GM10266 (cell line): ENCODE measurements around the gene PCID2.

Source experiments
- DNase-seq: peaks from one replicate; pipeline ENCODE4 v3.0.0; 2012; ENCODE audit errors: extremely low spot score
- TF ChIP-seq, protein P1 (sequence below): IDR thresholded peaks from 2 replicates; pipeline ENCODE4 v1.5.1; 2012; ENCODE audit warnings: mild to moderate bottlenecking, low read depth; ENCODE audit not compliant: control insufficient read depth, insufficient read depth; ENCODE audit errors: missing control alignments

The PCID2 gene

DNA sequence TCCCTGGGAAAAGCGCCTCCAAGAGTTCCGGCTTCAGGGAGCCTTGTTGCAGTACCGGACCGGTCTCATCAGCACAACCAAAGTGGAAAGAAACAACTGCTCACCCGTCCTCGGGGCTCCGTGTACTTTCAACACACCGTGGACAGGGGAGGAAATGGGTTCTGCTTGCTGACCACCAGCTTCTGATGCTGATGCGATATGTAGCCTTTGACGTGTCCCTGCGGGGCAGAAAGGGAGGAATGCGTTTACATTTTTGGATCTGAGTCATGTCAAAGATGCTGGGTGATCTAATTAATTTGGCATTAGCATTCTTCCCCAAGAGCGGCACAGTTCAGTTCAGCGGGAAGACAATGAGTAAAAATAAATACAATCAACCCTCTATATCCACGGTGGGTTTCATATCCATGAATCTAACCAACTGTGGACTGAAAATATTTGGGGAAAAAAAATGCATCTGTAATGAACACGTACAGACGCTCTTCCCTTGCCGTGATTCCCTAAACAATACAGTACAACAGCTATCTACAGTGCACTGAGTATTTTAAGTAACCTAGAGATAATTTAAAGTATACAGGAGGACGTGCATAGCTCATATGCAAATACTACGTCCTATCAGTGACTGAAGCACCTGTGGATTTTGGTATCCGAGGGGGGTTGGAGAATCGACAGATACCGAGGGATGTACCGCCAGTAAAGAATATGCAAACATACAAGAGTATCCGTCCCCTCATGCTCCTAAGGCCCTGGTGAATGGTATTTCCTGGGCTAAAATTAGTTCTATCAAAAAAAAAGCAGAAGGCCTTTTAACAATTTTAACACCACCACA is 30.2 kb downstream of the PCID2 start:
- TF ChIP-seq, protein P1, sequence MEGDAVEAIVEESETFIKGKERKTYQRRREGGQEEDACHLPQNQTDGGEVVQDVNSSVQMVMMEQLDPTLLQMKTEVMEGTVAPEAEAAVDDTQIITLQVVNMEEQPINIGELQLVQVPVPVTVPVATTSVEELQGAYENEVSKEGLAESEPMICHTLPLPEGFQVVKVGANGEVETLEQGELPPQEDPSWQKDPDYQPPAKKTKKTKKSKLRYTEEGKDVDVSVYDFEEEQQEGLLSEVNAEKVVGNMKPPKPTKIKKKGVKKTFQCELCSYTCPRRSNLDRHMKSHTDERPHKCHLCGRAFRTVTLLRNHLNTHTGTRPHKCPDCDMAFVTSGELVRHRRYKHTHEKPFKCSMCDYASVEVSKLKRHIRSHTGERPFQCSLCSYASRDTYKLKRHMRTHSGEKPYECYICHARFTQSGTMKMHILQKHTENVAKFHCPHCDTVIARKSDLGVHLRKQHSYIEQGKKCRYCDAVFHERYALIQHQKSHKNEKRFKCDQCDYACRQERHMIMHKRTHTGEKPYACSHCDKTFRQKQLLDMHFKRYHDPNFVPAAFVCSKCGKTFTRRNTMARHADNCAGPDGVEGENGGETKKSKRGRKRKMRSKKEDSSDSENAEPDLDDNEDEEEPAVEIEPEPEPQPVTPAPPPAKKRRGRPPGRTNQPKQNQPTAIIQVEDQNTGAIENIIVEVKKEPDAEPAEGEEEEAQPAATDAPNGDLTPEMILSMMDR: no peak
- DNase-seq: no peak

DNA sequence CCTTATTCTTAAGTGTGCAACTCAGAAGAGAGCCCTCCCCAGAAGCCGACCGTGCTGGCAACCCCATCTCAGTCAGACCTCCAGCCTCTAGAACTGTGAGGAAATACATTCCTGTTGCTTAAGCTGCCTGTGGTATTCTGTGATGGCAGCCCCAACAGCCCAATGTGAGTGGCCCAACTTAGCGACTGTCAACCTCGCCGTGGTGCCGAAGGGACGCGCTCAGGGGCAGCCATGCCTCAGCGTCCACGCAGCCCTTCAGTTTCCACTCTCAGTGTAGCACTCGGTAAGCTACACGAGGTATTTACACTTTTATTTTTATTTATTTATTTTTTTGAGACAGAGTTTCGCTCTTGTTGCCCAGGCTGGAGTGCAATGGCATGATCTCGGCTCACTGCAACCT is 31.6 kb downstream of the PCID2 start:
- DNase-seq: no peak
- TF ChIP-seq, protein P1: no peak

DNA sequence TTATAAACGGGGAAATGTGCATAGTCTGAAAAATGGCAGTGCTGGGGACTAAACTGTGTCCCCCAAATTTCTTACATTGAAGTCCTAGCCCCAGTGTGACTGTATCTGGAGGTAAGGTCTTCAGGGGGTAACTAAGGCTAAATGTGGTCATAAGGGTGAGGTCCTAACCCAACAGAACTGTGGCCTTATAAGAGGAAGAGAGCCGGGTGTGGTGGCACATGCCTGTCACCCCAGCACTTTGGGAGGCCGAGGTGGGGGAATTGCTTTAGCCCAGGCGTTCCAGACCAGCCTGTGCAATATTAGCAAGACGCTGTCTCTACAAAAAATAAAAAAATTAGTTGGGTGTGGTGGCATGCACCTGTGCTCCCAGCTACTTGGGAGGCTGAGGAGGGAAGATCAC is 32.2 kb downstream of the PCID2 start:
- TF ChIP-seq, protein P1: no peak
- DNase-seq: no peak

DNA sequence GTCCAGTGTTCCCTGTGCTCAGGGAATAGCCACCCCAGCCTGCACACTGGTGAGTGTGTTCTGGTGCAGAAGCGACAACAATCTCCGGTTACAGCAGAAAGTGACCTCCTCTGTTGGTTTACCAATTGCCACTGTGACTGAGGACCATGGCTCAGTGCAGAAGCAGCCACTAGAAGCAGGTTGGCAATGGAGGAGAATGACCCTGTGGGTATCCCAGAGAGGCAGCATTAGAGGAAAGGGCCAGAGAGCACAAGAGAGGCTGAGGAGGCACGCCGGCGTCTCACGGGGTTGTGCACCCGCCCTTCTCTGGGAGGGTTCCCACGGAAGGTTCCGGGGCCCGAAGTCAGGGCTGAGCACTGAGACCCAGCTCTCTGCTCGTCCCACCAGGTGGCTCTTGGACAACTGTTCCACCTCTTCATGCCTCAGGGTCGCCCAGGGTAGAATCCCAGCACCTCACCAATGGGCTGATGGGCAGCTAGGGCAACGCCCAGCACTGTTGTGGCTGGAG is 36.0 kb downstream of the PCID2 start:
- TF ChIP-seq, protein P1: no peak
- DNase-seq: no peak

DNA sequence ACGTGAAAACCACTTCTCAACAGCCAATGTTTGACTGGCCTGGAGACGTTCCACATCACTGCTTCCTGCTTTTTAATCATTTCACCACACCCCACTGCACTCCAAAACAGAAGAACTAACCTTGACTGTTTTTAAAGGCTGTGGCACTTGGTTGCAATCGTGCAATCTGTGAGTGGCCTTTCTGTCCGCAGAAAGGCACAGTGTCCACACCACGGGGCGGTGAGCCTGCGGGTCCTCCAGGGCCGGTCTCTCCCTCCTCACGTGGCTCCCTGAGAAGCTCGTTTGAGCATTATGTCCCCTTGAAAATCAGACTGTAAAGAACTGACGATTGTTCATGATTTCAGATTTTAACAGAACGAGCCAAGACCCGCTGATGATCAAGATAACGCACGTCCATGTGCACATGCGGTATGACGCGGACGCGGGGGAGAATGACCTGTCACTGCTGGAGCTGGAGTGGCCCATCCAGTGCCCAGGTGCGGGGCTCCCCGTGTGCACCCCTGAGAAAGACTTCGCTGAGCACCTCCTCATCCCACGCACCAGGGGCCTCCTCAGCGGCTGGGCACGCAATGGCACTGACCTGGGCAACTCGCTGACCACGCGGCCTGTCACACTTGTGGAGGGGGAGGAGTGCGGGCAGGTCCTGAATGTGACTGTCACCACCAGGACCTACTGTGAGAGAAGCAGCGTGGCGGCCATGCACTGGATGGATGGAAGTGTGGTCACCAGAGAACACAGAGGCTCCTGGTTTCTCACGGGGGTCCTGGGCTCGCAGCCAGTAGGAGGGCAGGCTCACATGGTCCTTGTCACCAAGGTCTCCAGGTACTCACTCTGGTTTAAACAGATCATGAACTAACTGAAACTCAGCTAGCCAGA is 37.0 kb downstream of the PCID2 start:
- TF ChIP-seq, protein P1: no peak
- DNase-seq: no peak

DNA sequence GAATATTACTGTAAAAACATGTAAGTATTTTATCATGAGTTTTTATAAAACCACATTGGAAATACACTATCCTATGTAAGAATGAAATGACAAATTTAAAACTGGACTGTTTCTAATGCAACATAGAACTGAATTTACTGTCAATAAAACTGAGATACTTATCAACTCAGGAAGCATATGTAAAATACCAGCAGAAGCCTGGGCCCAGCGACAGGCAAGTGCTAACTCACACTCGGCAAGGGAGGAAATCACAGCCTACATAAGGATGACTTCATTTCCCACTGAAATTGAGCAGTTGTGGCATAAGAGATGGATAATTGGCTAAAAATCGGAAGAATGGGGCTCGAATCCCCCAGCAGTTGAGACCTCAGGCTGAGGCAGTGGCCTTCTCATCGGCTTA is 38.0 kb downstream of the PCID2 start:
- TF ChIP-seq, protein P1: no peak
- DNase-seq: no peak
